Sigmoid colon (tissue), 4 donors: ENCODE data around the gene TMEM176A.

ENCODE experiments used
- EP300 ChIP-seq, 4 donors: sonication (generic); formaldehyde crosslinking; IDR thresholded peaks; one replicate each; pipeline ENCODE4 v1.6.1; 2017; ENCODE audit warnings: antibody characterized with exemption in 4 of 4
- POLR2A ChIP-seq, 2 donors: fragments of 450-650 bp; IDR thresholded peaks; one replicate each; pipeline ENCODE4 v1.6.1; 2016; ENCODE audit warnings: antibody characterized with exemption in 2 of 2, mild to moderate bottlenecking in 2 of 2, moderate library complexity in 2 of 2
- POLR2AphosphoS5 ChIP-seq, 4 donors: sonication (generic); formaldehyde crosslinking; IDR thresholded peaks; one replicate each; pipeline ENCODE4 v1.6.1; 2017; ENCODE audit warnings: antibody characterized with exemption in 4 of 4
- TF ChIP-seq, protein P1 (sequence below), 4 experiments: fragments of 450-650 bp in 3 of 4; fragments of 200-600 bp in 1 of 4; IDR thresholded peaks; one replicate each; pipeline ENCODE4 v1.5.1; 2016 to 2019; ENCODE audit warnings: antibody characterized with exemption in 4 of 4, mild to moderate bottlenecking in 3 of 4, moderate library complexity in 2 of 4

DNA sequence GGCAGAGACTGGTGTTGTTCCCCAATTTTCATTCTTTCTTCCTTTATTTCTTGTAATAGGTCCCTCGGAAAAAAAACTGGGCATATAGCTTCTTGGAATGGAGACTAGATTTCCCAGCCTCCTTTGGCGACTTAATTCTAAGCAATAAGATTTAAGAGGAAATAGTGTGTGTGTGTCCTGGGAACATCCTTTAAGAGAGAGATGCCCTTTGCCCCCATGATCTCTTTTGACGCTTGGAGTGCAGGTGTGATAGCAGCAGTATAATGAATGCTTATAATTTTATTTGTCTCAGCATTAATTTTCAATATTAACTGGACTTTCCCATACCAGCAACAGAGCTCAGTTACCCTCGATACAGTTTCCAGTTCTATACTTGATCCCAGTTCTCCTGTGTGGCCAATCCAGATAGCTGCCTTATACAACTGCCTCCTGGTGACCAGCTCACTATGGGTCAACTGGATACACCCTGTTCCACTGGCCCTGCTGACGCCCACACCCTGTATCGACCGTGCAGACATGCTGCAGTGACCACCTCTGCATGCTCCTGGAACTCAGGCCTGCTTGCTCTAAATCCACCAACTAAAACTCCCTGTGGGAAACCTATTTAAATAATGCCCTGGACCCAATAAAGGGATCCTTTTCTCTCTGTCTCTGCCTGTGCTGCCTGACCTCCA is 13.9 kb downstream of the TMEM176A start:
- TF ChIP-seq, protein P1, sequence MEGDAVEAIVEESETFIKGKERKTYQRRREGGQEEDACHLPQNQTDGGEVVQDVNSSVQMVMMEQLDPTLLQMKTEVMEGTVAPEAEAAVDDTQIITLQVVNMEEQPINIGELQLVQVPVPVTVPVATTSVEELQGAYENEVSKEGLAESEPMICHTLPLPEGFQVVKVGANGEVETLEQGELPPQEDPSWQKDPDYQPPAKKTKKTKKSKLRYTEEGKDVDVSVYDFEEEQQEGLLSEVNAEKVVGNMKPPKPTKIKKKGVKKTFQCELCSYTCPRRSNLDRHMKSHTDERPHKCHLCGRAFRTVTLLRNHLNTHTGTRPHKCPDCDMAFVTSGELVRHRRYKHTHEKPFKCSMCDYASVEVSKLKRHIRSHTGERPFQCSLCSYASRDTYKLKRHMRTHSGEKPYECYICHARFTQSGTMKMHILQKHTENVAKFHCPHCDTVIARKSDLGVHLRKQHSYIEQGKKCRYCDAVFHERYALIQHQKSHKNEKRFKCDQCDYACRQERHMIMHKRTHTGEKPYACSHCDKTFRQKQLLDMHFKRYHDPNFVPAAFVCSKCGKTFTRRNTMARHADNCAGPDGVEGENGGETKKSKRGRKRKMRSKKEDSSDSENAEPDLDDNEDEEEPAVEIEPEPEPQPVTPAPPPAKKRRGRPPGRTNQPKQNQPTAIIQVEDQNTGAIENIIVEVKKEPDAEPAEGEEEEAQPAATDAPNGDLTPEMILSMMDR (IDR thresholded peaks at IDR 0.05): no peak
- TF ChIP-seq POLR2A (IDR thresholded peaks at IDR 0.05) (no peak), EP300 (IDR thresholded peaks at IDR 0.05) (no peak), POLR2AphosphoS5 (IDR thresholded peaks at IDR 0.05) (no peak)
